HepG2 (cell line): ENCODE results near the gene KCNJ14. TPM values are rescaled to one million over a fixed set of nuclear protein-coding genes. Genes with fewer than 3 reads are reported as not detected.
A peak's percentile ranks its signal among the peaks of the same experiment; 100 is the strongest.

ENCODE experiments used
- ATM ChIP-seq: fragments of 450-650 bp; IDR thresholded peaks from 2 replicates; pipeline ENCODE4 v1.7.1; 2017; ENCODE audit warnings: mild to moderate bottlenecking, borderline replicate concordance
- CHD4 ChIP-seq: fragments of 200-600 bp; sonication (generic); IDR thresholded peaks from 2 replicates; pipeline ENCODE4 v1.7.0; 2017; ENCODE audit warnings: mild to moderate bottlenecking, low read length, borderline replicate concordance
- DNMT3B ChIP-seq: conservative IDR thresholded peaks from 2 replicates; pipeline ENCODE4 v1.6.1; 2016; ENCODE audit warnings: missing biosample characterization, control low read depth
- ETS1 ChIP-seq: sonication (generic); formaldehyde crosslinking; IDR thresholded peaks from 2 replicates; pipeline ENCODE4 v1.4.0; 2020; ENCODE audit warnings: missing genetic modification reagents
- FOXA1 ChIP-seq, 2 experiments: fragments of 450-650 bp in 1 of 2; sonication (generic) in 1 of 2; formaldehyde crosslinking in 1 of 2; IDR thresholded peaks; 2 replicates each; pipeline versions ENCODE4 v1.4.0 to v1.6.1; 2016 to 2020; ENCODE audit warnings: missing genetic modification reagents in 1 of 2
- GATAD2A ChIP-seq: IDR thresholded peaks from 2 replicates; pipeline ENCODE4 v1.6.1; 2016
- HOXA3 ChIP-seq: sonication (generic); formaldehyde crosslinking; IDR thresholded peaks from 2 replicates; pipeline ENCODE4 v1.5.0; 2020; ENCODE audit warnings: missing genetic modification reagents
- HOXA9 ChIP-seq: sonication (generic); formaldehyde crosslinking; IDR thresholded peaks from 2 replicates; pipeline ENCODE4 v1.8.1; 2022; ENCODE audit warnings: missing genetic modification reagents, mild to moderate bottlenecking, moderate library complexity, borderline replicate concordance
- IRF9 ChIP-seq: sonication (generic); formaldehyde crosslinking; IDR thresholded peaks from 2 replicates; pipeline ENCODE4 v1.8.0; 2022; ENCODE audit warnings: missing genetic modification reagents, mild to moderate bottlenecking, borderline replicate concordance
- KDM3A ChIP-seq: IDR thresholded peaks from 2 replicates; pipeline ENCODE4 v1.6.1; 2018; ENCODE audit warnings: low read depth, missing compliant biosample characterization
- KMT2A ChIP-seq: sonication (generic); formaldehyde crosslinking; IDR thresholded peaks from 2 replicates; pipeline ENCODE4 v1.4.0; 2020; ENCODE audit warnings: missing genetic modification reagents
- MAFG ChIP-seq: sonication (generic); formaldehyde crosslinking; IDR thresholded peaks from 2 replicates; pipeline ENCODE4 v1.5.1; 2020; ENCODE audit warnings: mild to moderate bottlenecking, missing genetic modification reagents
- RARG ChIP-seq: sonication (generic); formaldehyde crosslinking; IDR thresholded peaks from 2 replicates; pipeline ENCODE4 v1.4.0; 2020; ENCODE audit warnings: low read depth, mild to moderate bottlenecking, missing genetic modification reagents
- REXO4 ChIP-seq: sonication (generic); formaldehyde crosslinking; IDR thresholded peaks from 2 replicates; pipeline ENCODE4 v1.8.0; 2022; ENCODE audit warnings: missing genetic modification reagents, mild to moderate bottlenecking, borderline replicate concordance
- TCF12 ChIP-seq, 2 experiments: fragments of 450-650 bp in 1 of 2; sonication (generic) in 1 of 2; formaldehyde crosslinking in 1 of 2; IDR thresholded peaks; 2 replicates each; pipeline versions ENCODE4 v1.6.1 to v1.8.0; 2017 to 2022; ENCODE audit warnings: antibody characterized with exemption in 1 of 2, mild to moderate bottlenecking in 1 of 2, missing genetic modification reagents in 1 of 2, moderate library complexity in 1 of 2
- TEAD2 ChIP-seq: sonication (generic); formaldehyde crosslinking; IDR thresholded peaks from 2 replicates; pipeline ENCODE4 v1.9.0; 2021; ENCODE audit warnings: missing genetic modification reagents
- ZFP82 ChIP-seq: sonication (generic); formaldehyde crosslinking; IDR thresholded peaks from 2 replicates; pipeline ENCODE4 v1.5.1; 2020; ENCODE audit warnings: mild to moderate bottlenecking, missing genetic modification reagents, borderline replicate concordance
- ZHX1 ChIP-seq: sonication (generic); formaldehyde crosslinking; IDR thresholded peaks from 2 replicates; pipeline ENCODE4 v1.8.1; 2022; ENCODE audit warnings: low read depth, mild to moderate bottlenecking, missing genetic modification reagents
- ZNF12 ChIP-seq: sonication (generic); formaldehyde crosslinking; IDR thresholded peaks from 2 replicates; pipeline ENCODE4 v1.5.0; 2020; ENCODE audit warnings: missing genetic modification reagents
- ZNF225 ChIP-seq: sonication (generic); formaldehyde crosslinking; IDR thresholded peaks from 2 replicates; pipeline ENCODE4 v1.4.0; 2020; ENCODE audit warnings: mild to moderate bottlenecking, missing genetic modification reagents
- ZNF260 ChIP-seq: sonication (generic); formaldehyde crosslinking; IDR thresholded peaks from 2 replicates; pipeline ENCODE4 v1.4.0; 2020; ENCODE audit warnings: missing genetic modification reagents, low read depth, mild to moderate bottlenecking, borderline replicate concordance
- ZNF7 ChIP-seq: IDR thresholded peaks from 2 replicates; pipeline ENCODE4 v1.6.1; 2016; ENCODE audit warnings: missing biosample characterization, missing genetic modification reagents
- ZNF713 ChIP-seq: sonication (generic); formaldehyde crosslinking; IDR thresholded peaks from 2 replicates; pipeline ENCODE4 v1.4.0; 2020; ENCODE audit warnings: mild to moderate bottlenecking, missing genetic modification reagents
- ZNF850 ChIP-seq: sonication (generic); formaldehyde crosslinking; conservative IDR thresholded peaks from 2 replicates; pipeline ENCODE4 v1.9.0; 2021; ENCODE audit warnings: mild to moderate bottlenecking, missing genetic modification reagents
- ZSCAN5A ChIP-seq: sonication (generic); formaldehyde crosslinking; IDR thresholded peaks from 2 replicates; pipeline ENCODE4 v1.8.0; 2022; ENCODE audit warnings: mild to moderate bottlenecking, missing genetic modification reagents, borderline replicate concordance
- polyA plus RNA-seq, 8 experiments: library from polyadenylated mRNA; depleted of rRNA in 3 of 8; stranded (reverse) in 7 of 8; unstranded in 1 of 8; fragments of >200 nt; fragmentation: Illumina TruSeq in 4 of 8; extraction: Trizol in 4 of 8; gene quantifications; 2 replicates each; pipeline versions ENCODE4 v1.2.1 to v1.2.3, GENCODE V29; 2011 to 2016; ENCODE audit warnings: low read depth in 4 of 8, missing spikeins in 1 of 8, mixed read lengths in 1 of 8; ENCODE audit not compliant: insufficient read depth in 1 of 8
- total RNA-seq, 5 experiments: library from RNA; depleted of rRNA; stranded (reverse); fragments of >200 nt; fragmentation: Illumina TruSeq; extraction: Trizol; gene quantifications; 2 replicates each; pipeline ENCODE4 v1.2.3, GENCODE V29; 2016; ENCODE audit warnings: low read depth in 1 of 5

Gene KCNJ14
- total and polyA plus RNA-seq, 2 of the 13 experiments (the other 11 are each of a cell fraction or from before 2014, with no cell fraction given): 0.20 to 0.51 TPM

GRCh38 chr19:48496959-48497727 lies 41.8 kb downstream of the KCNJ14 start (continued):
- no peak for TF ChIP-seq MAFG (CRISPR knock-in tag)
- TF ChIP-seq GATAD2A (CRISPR knock-in tag): no peak
- TF ChIP-seq ZNF850 (CRISPR knock-in tag): no peak
- TF ChIP-seq ZFP82 (CRISPR knock-in tag): peak; percentile 53; the same call in 1 of the 2 replicates
- no peak for TF ChIP-seq IRF9 (CRISPR knock-in tag)
- TF ChIP-seq ZNF12 (CRISPR knock-in tag): no peak
- TF ChIP-seq FOXA1 (IDR thresholded peaks at IDR 0.05): no peak
- peak; percentile 81 for TF ChIP-seq FOXA1 (CRISPR knock-in tag; IDR thresholded peaks at IDR 0.05)
- TF ChIP-seq ZNF7: no peak
- TF ChIP-seq ZNF225 (CRISPR knock-in tag): no peak
- no peak for TF ChIP-seq TEAD2
- TF ChIP-seq ZSCAN5A (CRISPR knock-in tag): no peak
- TF ChIP-seq ZNF260: no peak
- TF ChIP-seq REXO4 (CRISPR knock-in tag): no peak
- no peak for TF ChIP-seq RARG
- TF ChIP-seq ZHX1 (CRISPR knock-in tag): no peak
- no peak for TF ChIP-seq HOXA3 (CRISPR knock-in tag)
- no peak for TF ChIP-seq DNMT3B
- no peak for TF ChIP-seq ATM
- no peak for TF ChIP-seq TCF12 (IDR thresholded peaks at IDR 0.05)
- TF ChIP-seq TCF12 (CRISPR knock-in tag; IDR thresholded peaks at IDR 0.05): no peak
- no peak for TF ChIP-seq KMT2A (CRISPR knock-in tag)
- TF ChIP-seq CHD4: no peak
- no peak for TF ChIP-seq ETS1 (CRISPR knock-in tag)
- TF ChIP-seq HOXA9 (CRISPR knock-in tag): no peak
- no peak for TF ChIP-seq ZNF713
- TF ChIP-seq KDM3A (CRISPR knock-in tag): no peak
